NCI-H128 (cell line): Measurements from ENCODE around the gene CHSY1.
"Not testable (repeated sequence)": the region's sequence is repeated elsewhere in the genome, so short reads cannot be mapped to it uniquely, and the experiment has no call there.

Experiments used
- DNase-seq: peaks from one replicate; lab custom pipeline; 2025; ENCODE audit not compliant: unreplicated experiment; lab: John Stamatoyannopoulos, UW

The CHSY1 gene

DNA sequence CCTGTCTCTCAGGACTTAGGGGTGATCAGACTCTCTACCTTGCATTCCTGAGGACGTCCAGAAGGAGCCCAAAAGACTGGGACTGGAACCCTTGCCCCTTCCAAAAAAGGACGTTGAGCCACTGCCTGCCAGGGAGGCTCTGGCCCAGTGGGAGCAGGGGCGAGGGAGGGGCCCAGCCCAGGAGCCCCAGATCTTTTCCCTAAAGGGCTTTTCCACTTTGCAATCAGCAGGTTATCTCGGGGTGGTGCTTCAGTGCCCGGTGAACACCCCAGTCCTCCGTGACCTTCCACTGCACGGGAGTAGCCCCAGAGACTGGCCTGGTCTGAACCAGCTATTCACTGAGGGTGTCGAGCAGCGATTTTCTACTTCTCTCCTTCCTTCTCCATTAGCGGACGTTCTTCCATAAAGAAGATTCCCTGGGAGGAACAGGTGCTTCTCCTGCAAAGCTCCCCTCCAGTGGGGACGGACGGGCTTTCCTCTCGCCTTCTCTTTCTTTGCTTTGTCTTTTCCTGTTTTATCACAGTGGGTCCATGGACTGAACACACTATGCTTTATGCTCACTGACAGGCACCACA, 113.7 kb downstream of the CHSY1 start:
- no peak for DNase-seq

DNA sequence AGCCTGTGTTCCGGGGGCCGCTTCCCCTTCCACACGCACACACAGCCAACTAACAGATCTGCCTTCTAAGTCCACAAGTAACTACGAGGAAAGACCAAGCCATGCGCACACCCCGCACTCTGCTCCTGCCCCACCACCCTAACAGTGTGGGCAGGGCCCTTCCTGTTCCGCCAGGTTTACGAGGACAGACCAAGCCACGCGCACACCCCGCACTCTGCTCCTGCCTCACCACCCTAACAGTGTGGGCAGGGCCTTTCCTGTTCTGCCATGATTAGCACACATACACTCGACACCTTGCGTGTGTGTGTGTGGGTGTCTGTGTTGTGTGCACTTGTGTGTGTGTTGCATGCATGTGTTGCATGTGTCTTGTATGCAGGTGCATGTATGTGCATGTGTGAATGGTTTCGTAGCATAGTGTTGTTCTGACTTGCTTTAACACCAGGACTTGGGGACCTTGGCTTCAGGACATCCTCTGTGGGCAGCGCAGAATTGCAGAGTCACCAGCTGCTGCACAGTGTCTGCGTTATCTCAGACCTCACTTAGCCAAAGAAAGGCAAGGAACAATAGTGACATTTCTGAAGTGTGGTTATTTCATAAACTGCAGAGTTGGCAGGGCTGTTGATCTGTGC, 114.4 kb downstream of the CHSY1 start:
- DNase-seq: no peak

DNA sequence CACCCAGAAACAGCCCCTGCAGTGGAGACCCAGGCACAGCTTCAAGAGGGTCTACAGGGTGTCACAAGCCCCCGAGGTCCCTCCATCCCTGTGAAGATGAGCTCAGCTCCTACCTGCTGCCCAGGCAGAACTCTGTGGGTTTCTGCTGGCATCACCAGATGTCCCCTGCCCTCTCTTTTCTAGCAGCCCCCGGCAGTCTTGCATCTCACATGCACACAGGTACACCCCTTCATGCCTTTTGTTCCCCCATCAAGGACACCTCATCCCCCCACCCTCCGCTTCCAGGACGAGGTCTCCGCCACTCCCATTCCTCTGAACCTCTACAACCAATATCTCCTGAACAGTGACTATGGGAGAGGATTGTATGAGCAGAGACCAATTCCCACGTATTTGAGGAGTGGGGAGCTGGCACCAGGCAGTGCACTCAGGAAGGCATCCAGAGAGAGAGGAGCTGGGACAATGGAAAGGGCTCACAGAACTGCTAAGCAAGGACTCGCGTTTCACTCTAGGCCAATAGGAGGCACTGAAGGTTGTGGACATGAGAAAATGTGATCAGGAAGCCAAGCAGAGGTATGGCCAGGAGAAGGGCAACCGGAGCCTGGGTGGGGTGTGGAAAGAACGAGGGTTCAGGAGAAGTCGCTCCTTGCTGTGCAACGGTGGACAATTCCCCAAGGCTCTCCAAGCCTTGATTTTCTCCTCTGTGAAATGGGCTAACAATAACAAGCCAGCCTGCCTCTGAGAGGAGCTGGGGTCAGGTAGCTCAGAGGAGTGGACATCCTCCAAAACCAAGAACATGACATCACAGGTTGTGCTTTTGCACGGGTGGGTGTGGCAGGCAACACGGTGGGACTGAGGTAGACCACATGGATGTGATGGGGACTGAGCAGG, 115.2 kb downstream of the CHSY1 start:
- no peak for DNase-seq

DNA sequence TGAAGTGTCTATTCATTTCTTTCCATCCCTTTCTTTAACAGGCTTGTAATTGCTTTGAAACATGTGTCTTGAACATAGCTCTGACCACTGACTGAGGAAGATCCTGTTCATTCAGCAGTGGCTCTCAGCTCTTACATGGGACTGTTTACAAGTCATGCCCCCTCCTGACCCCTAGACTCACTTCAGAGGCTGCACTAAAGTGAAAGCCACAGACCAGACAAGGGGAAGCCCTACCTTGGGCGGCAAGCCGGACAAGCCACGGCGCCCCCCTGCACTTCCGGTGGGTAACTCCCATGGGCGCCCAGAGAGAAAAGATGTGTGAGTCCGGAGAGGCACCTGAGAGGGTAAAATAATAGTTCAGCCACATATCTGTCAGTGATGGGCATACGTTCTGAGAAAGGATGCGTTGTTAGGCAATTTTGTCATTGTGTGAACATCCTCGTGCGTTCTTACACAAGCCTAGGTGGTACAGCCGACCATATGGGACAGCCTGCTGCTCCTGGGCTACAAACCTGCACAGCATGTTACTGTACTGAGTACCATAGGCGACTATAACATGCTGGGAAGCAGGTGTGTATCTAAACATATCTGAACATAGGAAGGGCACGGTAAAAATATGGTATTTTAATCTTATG, 116.2 kb downstream of the CHSY1 start:
- no peak for DNase-seq

DNA sequence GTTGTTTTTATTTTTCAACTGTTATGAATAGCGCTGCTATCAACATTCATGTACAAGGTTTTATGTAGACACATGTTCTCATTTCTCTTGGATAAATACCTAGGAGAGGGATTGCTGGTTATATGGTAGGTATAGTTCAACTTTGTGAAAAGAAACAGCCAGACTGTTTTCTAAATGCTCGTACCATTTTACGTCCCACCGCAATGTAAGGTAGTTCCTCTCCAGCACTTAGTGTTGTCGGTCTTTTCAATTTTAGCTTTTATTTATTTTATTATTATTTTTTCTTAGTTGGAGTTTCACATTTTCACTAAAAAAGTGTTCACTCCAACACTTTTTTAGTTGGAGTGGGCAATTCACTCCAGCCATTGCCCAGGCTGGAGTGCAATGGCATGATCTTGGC, 117.1 kb downstream of the CHSY1 start:
- DNase-seq: no peak

DNA sequence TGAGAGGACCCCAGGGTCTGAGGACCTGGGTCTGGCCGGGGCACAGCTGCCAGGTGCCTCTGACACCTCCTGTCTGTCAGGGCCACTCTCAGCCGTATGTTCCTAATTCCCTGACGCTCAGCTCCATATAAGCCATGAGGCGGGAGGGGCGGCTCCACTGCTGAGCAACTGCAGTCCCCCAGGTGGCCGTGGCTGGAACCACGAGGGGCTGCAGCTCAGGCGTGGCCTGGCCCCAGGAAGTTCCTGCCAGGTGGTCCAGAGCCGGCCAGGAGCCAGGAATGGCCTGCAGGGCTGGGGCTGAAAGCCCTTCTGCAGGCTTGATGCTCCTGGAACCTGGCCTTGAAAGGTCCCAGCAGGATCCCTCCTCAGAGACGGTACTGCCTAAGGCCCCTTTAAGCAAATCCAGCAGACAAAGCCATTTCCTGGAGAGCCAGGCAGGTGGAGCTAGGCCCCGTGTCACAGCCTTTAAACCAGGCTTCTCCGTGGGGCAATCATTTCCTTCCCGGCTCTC, 118.0 kb downstream of the CHSY1 start:
- no peak for DNase-seq

DNA sequence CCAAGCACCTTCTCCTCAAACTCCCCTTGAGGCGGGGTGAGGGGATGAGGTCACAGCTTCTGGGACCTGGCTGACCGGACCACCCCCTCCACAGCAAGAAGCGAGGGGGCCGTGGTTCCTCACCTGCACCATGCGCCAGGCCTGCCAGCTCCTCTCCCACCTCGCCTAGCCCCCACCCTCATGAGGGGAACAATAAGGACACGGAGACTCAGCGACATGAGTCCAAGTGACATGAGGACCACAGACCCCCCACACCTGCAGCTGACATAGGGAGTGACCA, 118.7 kb downstream of the CHSY1 start:
- no peak for DNase-seq

DNA sequence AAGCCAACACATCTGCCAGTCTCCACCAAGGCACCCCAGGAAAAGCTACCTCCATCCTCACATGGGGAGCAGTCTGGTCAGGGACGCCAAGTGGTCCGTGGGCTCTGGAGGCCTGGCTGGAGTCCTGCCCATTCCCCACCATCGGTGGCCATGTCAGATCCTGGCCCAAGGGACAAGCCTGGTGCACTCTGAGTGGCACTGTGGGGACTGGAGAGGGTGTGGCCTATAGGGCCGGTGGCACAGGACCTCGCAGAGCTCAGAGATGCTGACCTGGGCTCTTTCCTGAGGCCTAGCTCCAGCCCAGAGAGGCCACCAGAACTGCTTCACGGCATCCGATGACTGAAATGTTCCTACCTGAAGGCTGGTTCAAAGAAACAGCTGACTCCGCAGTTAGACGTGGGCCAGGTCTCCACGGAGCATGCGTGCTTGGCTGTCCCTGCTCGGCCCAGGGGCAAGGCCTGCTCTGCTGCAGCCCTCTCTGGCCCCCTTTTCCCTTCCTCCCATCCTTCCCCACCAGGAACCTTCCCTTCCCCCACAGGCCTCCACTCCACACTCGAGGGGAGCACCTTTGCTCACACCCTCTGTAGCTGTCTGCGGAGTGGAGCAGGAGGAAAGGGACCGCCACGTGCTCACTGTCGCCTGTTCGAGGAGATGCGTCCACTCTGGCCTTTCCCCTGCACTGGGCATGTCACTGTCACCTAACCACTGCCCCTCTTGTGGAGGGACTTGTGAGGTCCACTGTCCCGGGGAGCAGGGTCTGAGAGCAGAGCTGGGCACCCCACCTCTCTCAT, 119.3 kb downstream of the CHSY1 start:
- DNase-seq: no peak

DNA sequence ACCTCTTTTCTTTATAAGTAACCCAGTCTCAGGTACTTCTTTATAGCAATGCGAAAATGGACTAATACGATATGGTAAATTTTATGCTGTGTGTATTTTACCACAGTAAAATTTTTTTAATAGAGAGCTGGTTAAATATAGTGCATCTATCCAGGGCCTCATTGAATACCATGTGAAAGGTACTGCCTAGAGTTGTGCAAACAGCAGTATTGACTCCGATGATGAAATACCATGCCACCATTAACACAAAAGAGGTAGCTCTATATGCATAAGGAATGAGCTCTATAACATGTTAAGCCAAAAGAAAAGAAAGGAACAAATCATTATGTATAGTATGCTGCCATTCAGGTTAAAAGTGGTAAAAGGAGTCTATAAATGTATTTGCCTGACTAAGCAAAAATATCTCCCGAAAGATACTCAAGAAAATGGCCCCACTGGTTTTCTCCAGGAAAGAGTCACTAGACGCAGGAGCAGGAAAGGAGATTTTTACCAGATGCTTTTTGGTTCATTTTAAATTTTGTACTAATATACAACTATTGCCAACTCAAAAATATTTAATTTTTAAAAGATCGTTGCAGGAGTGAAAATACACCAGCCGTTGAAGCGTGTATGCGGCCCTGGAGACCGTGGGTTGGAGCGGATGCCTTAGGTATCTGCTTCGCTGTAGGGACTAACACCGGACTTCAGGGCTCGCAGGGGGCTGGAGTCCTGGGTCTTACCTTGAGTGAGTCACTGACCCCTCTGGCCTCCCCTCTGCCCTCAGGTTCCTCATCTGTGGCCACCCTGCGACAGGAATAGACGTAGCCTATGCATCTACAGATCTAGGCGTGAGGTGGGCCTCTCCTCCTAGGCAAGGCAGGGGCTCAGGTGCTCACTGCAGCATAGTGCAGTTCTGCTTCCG, 120.1 kb downstream of the CHSY1 start:
- no peak for DNase-seq

DNA sequence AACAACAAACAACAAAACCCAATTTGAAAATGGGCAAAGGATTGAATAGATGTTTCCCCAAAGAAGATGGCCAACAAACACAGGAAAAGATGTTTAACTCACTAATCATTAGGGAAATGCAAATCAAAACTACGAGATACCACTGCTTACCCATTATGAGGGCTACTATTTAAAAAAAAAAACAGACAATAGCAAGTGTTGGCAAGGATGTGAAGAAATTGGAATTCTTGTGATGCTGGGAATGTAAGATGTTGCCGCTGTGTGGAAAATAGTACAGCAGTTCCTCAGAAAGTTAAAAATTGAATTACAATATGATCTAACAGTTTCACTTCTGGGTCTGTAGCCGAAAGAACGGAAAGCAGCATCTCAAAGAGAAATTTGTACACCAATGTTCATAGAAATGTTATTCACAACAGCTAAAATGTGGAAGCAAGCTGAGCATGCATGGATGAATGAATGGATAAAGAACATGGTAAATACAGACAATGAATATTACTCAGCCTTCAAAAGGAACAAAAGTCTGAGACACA, 121.9 kb downstream of the CHSY1 start:
- DNase-seq: no peak

DNA sequence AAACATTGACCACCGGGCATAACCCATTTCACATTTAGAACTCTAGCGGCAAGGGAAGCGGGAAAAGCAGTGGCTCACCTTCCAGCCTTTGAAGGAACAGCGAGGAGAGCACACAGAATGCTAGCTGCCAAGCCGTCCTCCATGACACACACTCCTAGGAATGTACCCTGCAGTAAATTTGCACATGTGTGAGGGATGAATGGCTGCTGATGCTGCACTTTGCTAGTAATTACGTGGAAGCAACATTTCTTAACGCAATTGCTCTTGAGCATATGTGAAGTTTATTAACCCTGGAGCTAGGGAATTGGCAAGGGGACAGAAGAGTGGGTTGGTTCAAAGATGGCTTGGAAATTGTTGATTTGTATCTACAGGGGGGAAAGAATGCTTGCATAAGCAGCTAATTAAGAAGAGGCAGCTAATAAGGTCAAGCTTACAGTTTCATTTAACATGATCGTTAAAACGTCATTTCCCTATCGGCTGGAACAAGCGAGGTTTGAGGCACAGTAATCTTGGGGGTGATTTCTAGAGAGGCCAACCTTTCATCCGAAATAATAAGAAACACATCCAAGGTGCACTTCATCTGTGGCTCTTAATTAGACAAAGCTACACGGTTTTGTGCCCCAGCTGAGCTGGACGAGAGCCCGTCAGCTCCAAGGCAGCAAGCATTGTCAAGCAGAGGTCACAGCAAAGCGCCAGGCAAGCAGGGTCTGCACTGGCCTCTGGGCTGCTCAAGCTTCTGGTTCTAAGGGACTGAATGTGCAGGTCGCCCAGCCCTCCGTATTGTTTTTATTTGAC, 123.4 kb downstream of the CHSY1 start:
- DNase-seq: no peak

DNA sequence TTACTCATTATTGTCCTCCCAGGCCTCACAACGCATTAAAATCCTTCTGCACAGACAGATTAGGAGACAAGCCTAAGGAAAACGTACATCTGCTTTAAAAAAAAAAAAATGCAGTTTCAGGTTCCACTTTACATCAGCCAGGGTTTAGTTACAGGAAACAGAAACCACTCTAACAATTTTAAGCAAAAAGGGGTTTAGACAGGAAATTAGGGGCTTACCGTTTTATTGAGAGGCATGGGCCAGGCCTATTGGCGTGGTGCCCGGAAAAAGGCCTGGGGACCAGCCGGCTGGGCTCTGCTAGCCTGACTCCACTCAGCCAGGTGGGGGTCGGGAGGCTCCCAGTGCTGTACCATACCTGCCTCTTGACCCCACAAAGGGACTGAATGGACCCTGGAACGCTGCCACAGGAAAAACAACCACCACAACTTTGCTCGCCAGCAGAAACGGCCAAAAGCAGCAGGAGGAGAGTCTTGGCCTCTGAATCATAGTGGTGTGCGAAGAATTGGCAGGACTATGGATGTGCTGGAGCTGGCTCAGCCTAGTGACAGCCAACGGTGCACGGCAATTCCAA, 124.3 kb downstream of the CHSY1 start:
- DNase-seq: peak; percentile 23

DNA sequence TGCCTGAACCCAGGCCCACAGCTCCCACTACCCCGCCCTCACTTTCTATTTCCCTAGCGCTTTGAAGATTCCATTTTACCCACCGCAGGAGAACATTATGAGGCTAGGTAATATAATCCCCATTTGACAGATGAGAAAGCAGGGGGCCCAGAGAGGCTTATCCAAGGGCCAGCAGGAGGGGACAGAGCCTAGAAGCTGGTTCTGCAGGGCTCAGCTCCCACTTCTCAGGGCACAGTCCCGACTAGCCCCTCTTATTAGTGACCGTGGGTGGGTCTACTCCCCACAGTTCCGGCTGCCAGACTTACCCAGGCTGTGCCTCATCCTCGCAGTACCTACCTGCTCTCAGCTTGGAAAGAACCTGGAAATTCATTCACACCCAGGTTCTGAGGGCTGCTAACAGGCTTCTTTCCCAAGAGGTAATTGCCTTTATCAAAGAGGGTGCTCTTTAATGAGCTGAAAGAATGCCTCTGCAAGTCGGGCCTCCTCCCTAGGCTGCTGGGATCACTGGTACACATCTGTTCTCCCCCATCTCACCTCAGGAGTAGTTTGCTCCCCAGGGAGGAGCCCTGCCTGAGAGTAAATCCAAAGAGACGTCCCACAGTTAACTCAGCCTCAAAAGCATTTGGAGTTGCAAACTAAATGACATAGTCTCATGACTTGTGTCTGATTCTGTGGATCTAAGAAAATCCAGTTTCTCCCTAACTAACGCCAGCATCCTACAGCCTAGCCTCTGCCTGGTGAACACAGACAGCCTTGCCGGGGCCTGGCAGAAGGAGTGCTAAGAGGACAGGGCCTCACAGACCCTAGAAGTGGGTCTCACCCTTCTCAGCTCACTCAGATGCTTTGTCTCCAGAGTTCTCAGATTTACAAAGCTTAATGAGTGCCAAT, 125.0 kb downstream of the CHSY1 start:
- no peak for DNase-seq

DNA sequence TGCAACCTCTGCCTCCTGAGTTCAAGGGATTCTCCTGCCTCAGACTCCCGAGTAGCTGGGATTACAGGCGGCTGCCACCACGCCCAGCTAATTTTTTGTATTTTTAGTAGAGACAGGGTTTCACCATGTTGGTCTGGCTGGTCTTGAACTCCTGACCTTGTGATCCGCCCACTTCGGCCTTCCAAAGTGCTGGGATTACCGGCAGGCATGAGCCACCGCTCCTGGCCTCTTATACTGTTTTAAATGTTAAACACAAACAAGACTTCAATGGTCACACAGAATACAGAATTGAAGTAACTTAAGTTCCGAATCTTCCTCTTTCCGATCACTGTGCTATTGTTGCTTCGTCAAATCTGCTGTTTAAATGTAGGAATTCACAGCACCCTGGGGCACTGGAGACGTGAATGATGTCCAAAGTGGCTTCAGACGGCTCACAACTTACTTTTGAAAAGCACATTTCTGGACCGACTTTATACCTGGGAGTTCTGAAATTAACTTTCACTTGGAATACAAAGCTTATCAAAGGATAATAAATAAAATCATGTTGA, 125.9 kb downstream of the CHSY1 start:
- not testable (repeated sequence) for DNase-seq
